Liver (tissue), 9 donors: Measurements from ENCODE around the gene DNAAF3. TPM values are rescaled to one million over a fixed set of nuclear protein-coding genes. Genes with fewer than 3 reads are reported as not detected.

Source experiments
- DNase-seq: peaks from one replicate; pipeline ENCODE4 v3.0.0-alpha.2; 2017; ENCODE audit warnings: low spot score
- H3K27ac ChIP-seq, 2 donors: one replicate each; pipeline ENCODE4 v1.7.0; 2013; ENCODE audit warnings: inconsistent platforms in 2 of 2, low read length in 2 of 2, control low read depth in 1 of 2, low read depth in 1 of 2, mild to moderate bottlenecking in 1 of 2
- H3K27me3 ChIP-seq, 4 donors: one replicate each; pipeline versions ENCODE4 v1.6.1 to v1.7.0; 2013; ENCODE audit warnings: low read length in 3 of 4, inconsistent platforms in 1 of 4, mild to moderate bottlenecking in 1 of 4, moderate library complexity in 1 of 4; ENCODE audit not compliant: control insufficient read depth in 4 of 4, insufficient read depth in 4 of 4
- H3K36me3 ChIP-seq, 4 donors: one replicate each; pipeline versions ENCODE4 v1.6.1 to v1.7.0; 2013; ENCODE audit warnings: low read length in 3 of 4, mild to moderate bottlenecking in 3 of 4, low read depth in 1 of 4, moderate library complexity in 1 of 4; ENCODE audit not compliant: control insufficient read depth in 4 of 4, insufficient read depth in 3 of 4
- H3K4me1 ChIP-seq, 4 donors: one replicate each; pipeline versions ENCODE4 v1.6.1 to v1.7.0; 2013; ENCODE audit warnings: low read length in 3 of 4, mild to moderate bottlenecking in 3 of 4, moderate library complexity in 1 of 4; ENCODE audit not compliant: control insufficient read depth in 4 of 4, insufficient read depth in 4 of 4
- H3K4me3 ChIP-seq, 3 donors: one replicate each; pipeline versions ENCODE4 v1.6.1 to v1.7.0; 2013; ENCODE audit warnings: low read length in 3 of 3, control low read depth in 1 of 3, low read depth in 1 of 3, mild to moderate bottlenecking in 1 of 3
- H3K9ac ChIP-seq, 2 donors: one replicate each; pipeline ENCODE4 v1.7.0; 2013; ENCODE audit warnings: low read length in 2 of 2, mild to moderate bottlenecking in 2 of 2, moderate library complexity in 2 of 2, control low read depth in 1 of 2, low read depth in 1 of 2
- H3K9me3 ChIP-seq, 4 donors: one replicate each; pipeline versions ENCODE4 v1.6.1 to v1.7.0; 2013; ENCODE audit warnings: low read length in 3 of 4; ENCODE audit not compliant: control insufficient read depth in 4 of 4
- ATF3 ChIP-seq: IDR thresholded peaks from 2 replicates; pipeline ENCODE4 v1.6.1; 2016; ENCODE audit warnings: antibody characterized with exemption
- CTCF ChIP-seq: fragments of 150-350 bp; IDR thresholded peaks from 2 replicates; pipeline ENCODE4 v1.5.1; 2017; ENCODE audit warnings: improper control_type of control experiment, low read depth, low read length; ENCODE audit not compliant: missing input control
- EGR1 ChIP-seq, 2 donors: IDR thresholded peaks; 2 replicates each; pipeline ENCODE4 v1.6.1; 2016 to 2018; ENCODE audit warnings: antibody characterized with exemption in 2 of 2, low read depth in 2 of 2
- FOXA1 ChIP-seq: IDR thresholded peaks from 2 replicates; pipeline ENCODE4 v1.6.1; 2016; ENCODE audit warnings: antibody characterized with exemption
- FOXA2 ChIP-seq: IDR thresholded peaks from 2 replicates; pipeline ENCODE4 v1.6.1; 2016; ENCODE audit warnings: antibody characterized with exemption
- GABPA ChIP-seq, 2 donors: IDR thresholded peaks in 1 of 2; conservative IDR thresholded peaks in 1 of 2; 2 replicates each; pipeline ENCODE4 v1.6.1; 2016; ENCODE audit warnings: antibody characterized with exemption in 2 of 2, mild to moderate bottlenecking in 1 of 2, moderate library complexity in 1 of 2
- HNF4A ChIP-seq, 2 donors: conservative IDR thresholded peaks; 2 replicates each; pipeline ENCODE4 v1.6.1; 2016; ENCODE audit warnings: antibody characterized with exemption in 2 of 2, mild to moderate bottlenecking in 2 of 2
- HNF4G ChIP-seq: IDR thresholded peaks from 2 replicates; pipeline ENCODE4 v1.6.1; 2016; ENCODE audit warnings: antibody characterized with exemption
- JUND ChIP-seq, 2 donors: IDR thresholded peaks; 2 replicates each; pipeline ENCODE4 v1.6.1; 2016; ENCODE audit warnings: antibody characterized with exemption in 2 of 2
- MAX ChIP-seq: IDR thresholded peaks from 2 replicates; pipeline ENCODE4 v1.6.1; 2016; ENCODE audit warnings: antibody characterized with exemption
- NR2F2 ChIP-seq: IDR thresholded peaks from 2 replicates; pipeline ENCODE4 v1.6.1; 2016; ENCODE audit warnings: antibody characterized with exemption
- RAD21 ChIP-seq, 2 donors: IDR thresholded peaks; 2 replicates each; pipeline ENCODE4 v1.6.1; 2016; ENCODE audit warnings: antibody characterized with exemption in 2 of 2, mild to moderate bottlenecking in 2 of 2
- REST ChIP-seq: IDR thresholded peaks from 2 replicates; pipeline ENCODE4 v1.6.1; 2016; ENCODE audit warnings: antibody characterized with exemption, mild to moderate bottlenecking
- SP1 ChIP-seq: IDR thresholded peaks from 2 replicates; pipeline ENCODE4 v1.6.1; 2018; ENCODE audit warnings: antibody characterized with exemption, mild to moderate bottlenecking
- TAF1 ChIP-seq: conservative IDR thresholded peaks from 2 replicates; pipeline ENCODE4 v1.6.1; 2016; ENCODE audit warnings: antibody characterized with exemption, mild to moderate bottlenecking
- YY1 ChIP-seq: IDR thresholded peaks from 2 replicates; pipeline ENCODE4 v1.6.1; 2016; ENCODE audit warnings: antibody characterized with exemption, mild to moderate bottlenecking
- ZBTB33 ChIP-seq: IDR thresholded peaks from 2 replicates; pipeline ENCODE4 v1.6.1; 2016; ENCODE audit warnings: antibody characterized with exemption
- WGBS: extraction: QIAGEN DNeasy Blood & Tissue Kit; methylation state at CpG from one replicate; pipeline ENCODE4 v1.1.7; 2013; 5-methylcytosine and 5-hydroxymethylcytosine counted together
- polyA plus RNA-seq, 2 donors: library from polyadenylated mRNA; stranded (reverse) in 1 of 2; unstranded in 1 of 2; fragments of 200-250 nt in 1 of 2; fragments of >200 nt in 1 of 2; fragmentation: Nextera tagmentation in 1 of 2; extraction: Ambion mirVana in 1 of 2; gene quantifications; one replicate each; pipeline versions ENCODE4 v1.2.1 to v1.2.3, GENCODE V29; 2013 to 2015
- total RNA-seq, 2 donors: library from RNA; depleted of rRNA; stranded (reverse); fragments of >200 nt; gene quantifications; one replicate each; pipeline ENCODE4 v1.2.3, GENCODE V29; 2014
- donor health status: healthy.
- donor health status: healthy.
- donor health status: healthy.
- donor health status: healthy.
- donor health status: healthy.

Gene DNAAF3
- total and polyA plus RNA-seq, 4 donors: 0.18 to 0.64 (median 0.37) TPM

GRCh38 chr19:55188625-55189024 is 22.2 kb upstream of the DNAAF3 start:
- Histone ChIP-seq H3K9me3 (no peaks in the 10 kb centered on the region), H3K27me3 (peaks cover 0 to 2% (median 0%) of the 10 kb centered on the region in 4 donors), H3K9ac (no peak overlapping the region), H3K4me1 (no peaks in the 10 kb centered on the region), H3K27ac (no peak overlapping the region), H3K4me3 (no peak overlapping the region), H3K36me3 (peaks cover 0 to 5% (median 0%) of the 10 kb centered on the region in 4 donors)
- no peak for TF ChIP-seq HNF4G
- TF ChIP-seq RAD21 (IDR thresholded peaks at IDR 0.05): no peak
- TF ChIP-seq FOXA1: no peak
- TF ChIP-seq ATF3: no peak
- no peak for DNase-seq
- 74% methylated on average over 8 of the region's 8 CpGs for WGBS

- Histone ChIP-seq H3K36me3 (peaks cover 0 to 7% (median 0%) of the 10 kb centered on the region in 4 donors), H3K27me3 (peaks cover 0 to 2% (median 0%) of the 10 kb centered on the region in 4 donors), H3K4me3 (no peak overlapping the region), H3K9me3 (no peaks in the 10 kb centered on the region), H3K4me1 (no peaks in the 10 kb centered on the region), H3K27ac (no peak overlapping the region), H3K9ac (no peak overlapping the region)
- WGBS: 97% methylated on average over 12 of the region's 12 CpGs
- DNase-seq: no peak
- no peak for TF ChIP-seq FOXA2
- no peak for TF ChIP-seq ZBTB33
- TF ChIP-seq JUND (IDR thresholded peaks at IDR 0.05): no peak
- no peak for TF ChIP-seq SP1
- no peak for TF ChIP-seq EGR1 (IDR thresholded peaks at IDR 0.05; ENCODE audit: low read depth in 2 of 2)
- TF ChIP-seq FOXA1: no peak
- TF ChIP-seq YY1: no peak
- TF ChIP-seq ATF3: no peak
- TF ChIP-seq HNF4G: no peak
Measured at GRCh38 chr19:55186080-55186479, 19.7 kb upstream of the DNAAF3 start.

GRCh38 chr19:55181740-55182139 is 15.3 kb upstream of the DNAAF3 start:
- Histone ChIP-seq H3K9ac (no peak overlapping the region), H3K9me3 (no peaks in the 10 kb centered on the region), H3K4me3 (no peak overlapping the region), H3K4me1 (peaks cover 2 to 8% (median 7%) of the 10 kb centered on the region in 4 donors), H3K27me3 (peaks cover 2 to 5% (median 4%) of the 10 kb centered on the region in 4 donors), H3K27ac (no peak overlapping the region), H3K36me3 (peaks cover 0 to 7% (median 0%) of the 10 kb centered on the region in 4 donors)
- 86% methylated on average over 20 of the region's 20 CpGs for WGBS
- DNase-seq: no peak
- TF ChIP-seq ATF3 (no peak), JUND (IDR thresholded peaks at IDR 0.05) (no peak), FOXA2 (no peak), MAX (no peak), NR2F2 (no peak), HNF4A (conservative IDR thresholded peaks at IDR 0.05) (no peak), REST (no peak), YY1 (no peak), HNF4G (no peak), TAF1 (no peak), RAD21 (IDR thresholded peaks at IDR 0.05) (no peak), ZBTB33 (no peak), FOXA1 (no peak), GABPA (IDR thresholded peaks at IDR 0.05 in 1 of 2, conservative IDR thresholded peaks at IDR 0.05 in 1 of 2) (no peak), CTCF (no peak)
